ENCODE results near the gene TTC13. TPM values are rescaled to one million over a fixed set of nuclear protein-coding genes. Genes with fewer than 3 reads are reported as not detected.

The TTC13 gene
- total and polyA plus RNA-seq, 2 of the 4 experiments (the other 2 are of a cell fraction), result 6.1 to 9.1 TPM

DNA sequence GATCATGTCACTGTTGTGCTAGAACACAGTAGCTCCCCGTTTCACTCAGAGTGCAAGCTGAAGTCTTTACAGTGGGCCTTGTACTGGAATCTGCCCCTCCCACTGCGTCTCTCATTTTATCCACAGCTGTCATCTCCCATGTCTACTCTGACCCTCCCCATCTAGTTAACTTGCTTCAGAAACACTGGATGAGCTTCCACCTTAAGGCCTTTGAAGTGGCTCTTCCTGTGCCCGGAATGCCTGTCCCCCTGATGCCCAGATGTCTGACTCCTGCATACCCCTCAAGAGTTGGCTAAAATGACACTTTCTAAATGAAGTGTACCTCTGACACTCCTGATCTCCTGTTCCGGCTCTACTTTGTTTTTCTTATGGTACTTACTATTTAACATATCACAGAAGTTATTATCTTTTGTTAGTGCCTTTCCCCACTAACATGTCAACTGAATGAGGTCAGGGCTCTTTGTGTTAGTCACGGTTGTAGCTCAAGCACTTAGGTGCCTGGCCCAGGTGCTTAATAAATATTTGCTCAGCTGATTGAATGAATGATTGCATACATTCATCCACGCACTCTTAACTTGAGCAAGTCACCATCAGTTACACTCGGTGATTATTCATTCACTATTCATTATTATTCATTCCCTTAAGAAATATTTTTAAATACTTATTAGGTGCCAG is 13.6 kb upstream of the TTC13 start:
- no peak overlapping the region for H3K18ac ChIP-seq (ENCODE audit: low read depth, low read length)
- in situ Hi-C loops (cut with MboI; ENCODE audit: low sequenced_read_pairs) (no loop called here), dilution Hi-C loops (cut with HindIII; ENCODE audit: low sequenced_read_pairs, unreplicated experiment) (no loop called here), intact Hi-C loops (cut with micrococcal nuclease) (loop anchor here (5.0 kb wide), 1 partner anchor 220 kb away; no protein-coding TSS in a partner anchor)
- H4K8ac ChIP-seq (ENCODE audit: low read depth in 2 of 2, low read length in 2 of 2), result no peak overlapping the region
- no peak overlapping the region for H2AFZ ChIP-seq (replicated peaks; ENCODE audit: low read length, poor library complexity)
- H3K9me3 ChIP-seq (ENCODE audit: control insufficient read depth, insufficient read depth, low read length), result no peaks in the 10 kb centered on the region
- H2BK120ac ChIP-seq (ENCODE audit: low read depth, low read length), result no peak overlapping the region
- H3K9ac ChIP-seq (ENCODE audit: low read depth, low read length), result no peak overlapping the region
- peaks cover 9 to 15% of the 10 kb centered on the region in 2 experiments; a peak in 3 of 4 replicates for H3K79me1 ChIP-seq (ENCODE audit: low read depth in 1 of 2, low read length in 2 of 2)
- H3K27me3 ChIP-seq (ENCODE audit: control insufficient read depth, insufficient read depth, low read length), result no peaks in the 10 kb centered on the region
- H3K4me2 ChIP-seq (ENCODE audit: low read depth, low read length), result no peak overlapping the region
- no peak overlapping the region for H2AK9ac ChIP-seq (replicated peaks; ENCODE audit: low read depth, low read length, poor library complexity)
- no peak overlapping the region for H2BK20ac ChIP-seq (ENCODE audit: low read depth, low read length)
- DNase-seq (no peak), ATAC-seq (ENCODE audit: low read depth) (no peak)
- no peaks in the 10 kb centered on the region for H3K9me1 ChIP-seq (ENCODE audit: insufficient read depth, low read length)
- CTCF ChIA-PET, result no interaction called here
- no peaks in the 10 kb centered on the region for H3K4me1 ChIP-seq (ENCODE audit: control insufficient read depth, insufficient read depth, low read length)
- H4K20me1 ChIP-seq (ENCODE audit: insufficient read depth, low read length), result no peaks in the 10 kb centered on the region
- POLR2A ChIA-PET (ENCODE audit: unreplicated experiment), result no interaction called here
- no peak overlapping the region for H3K4ac ChIP-seq (ENCODE audit: low read depth, low read length)
- H3K36me3 ChIP-seq (ENCODE audit: control insufficient read depth, insufficient read depth, low read length), result peaks cover 16% of the 10 kb centered on the region
- no peak overlapping the region for H3K4me3 ChIP-seq (ENCODE audit: insufficient read depth, low read depth, low read length)
- H3K14ac ChIP-seq (replicated peaks; ENCODE audit: low read depth, low read length), result no peak overlapping the region
- no peak overlapping the region for H3K23ac ChIP-seq (ENCODE audit: low read depth, low read length)
- H3K27ac ChIP-seq (ENCODE audit: insufficient read depth, low read length), result no peak overlapping the region
- no peak overlapping the region for H4K5ac ChIP-seq (ENCODE audit: low read depth, low read length)
- WGBS, 2 experiments (ENCODE audit: extremely low coverage in 2 of 2, insufficient read length in 1 of 2), result 83% methylated on average over 2 of the region's 7 CpGs; no CpG with 5 or more reads in 1 of the 2 experiments
- H2AK5ac ChIP-seq (ENCODE audit: low read depth, low read length), result no peak overlapping the region
- H3K56ac ChIP-seq (ENCODE audit: extremely low read depth, insufficient read depth, low read length), result no peak overlapping the region
- H2BK15ac ChIP-seq (ENCODE audit: low read depth, low read length), result no peak overlapping the region
- no peak overlapping the region for H2BK5ac ChIP-seq (ENCODE audit: low read depth, low read length, poor library complexity, severe bottlenecking)
- BruUV-seq (replicated peaks), result no TSS peak
- no peak overlapping the region for H4K91ac ChIP-seq (ENCODE audit: insufficient read depth, low read depth, low read length)
- TF ChIP-seq USF2 (IDR thresholded peaks at IDR 0.05; ENCODE audit: low read depth, low read length) (no peak), RCOR1 (IDR thresholded peaks at IDR 0.05; ENCODE audit: insufficient replicate concordance, low read length) (no peak)
